KMS-11 (cell line): ENCODE data around the gene TARDBP.
"Not testable (repeated sequence)": the region's sequence is repeated elsewhere in the genome, so short reads cannot be mapped to it uniquely, and the experiment has no call there.

Source experiments
- H2AFZ ChIP-seq: fragments of 200-600 bp; sonication (generic); 2 replicates; pipeline ENCODE4 v1.6.1; 2016; ENCODE audit warnings: antibody characterized with exemption, mixed run types, low read depth
- H3K27ac ChIP-seq: fragments of 200-600 bp; sonication (generic); 2 replicates; pipeline ENCODE4 v1.6.1; 2016; ENCODE audit warnings: mild to moderate bottlenecking, mixed run types
- H3K27me3 ChIP-seq: fragments of 200-600 bp; sonication (generic); 2 replicates; pipeline ENCODE4 v1.6.1; 2017; ENCODE audit warnings: mild to moderate bottlenecking, low read depth, mixed run types, moderate library complexity; ENCODE audit not compliant: insufficient read depth
- H3K36me3 ChIP-seq: fragments of 200-600 bp; sonication (generic); 2 replicates; pipeline ENCODE4 v1.6.1; 2017; ENCODE audit warnings: mild to moderate bottlenecking, mixed run types; ENCODE audit not compliant: insufficient read depth
- H3K4me1 ChIP-seq: fragments of 200-600 bp; sonication (generic); 2 replicates; pipeline ENCODE4 v1.6.1; 2016; ENCODE audit warnings: mild to moderate bottlenecking, low read depth, mixed run types; ENCODE audit not compliant: poor library complexity, severe bottlenecking
- H3K4me2 ChIP-seq: fragments of 200-600 bp; sonication (generic); 2 replicates; pipeline ENCODE4 v1.7.0; 2016; ENCODE audit warnings: mild to moderate bottlenecking, mixed run types
- H3K4me3 ChIP-seq: fragments of 200-600 bp; sonication (generic); IDR thresholded peaks from 2 replicates; pipeline ENCODE4 v1.6.1; 2017; ENCODE audit warnings: low read depth, low read length, mixed read lengths; ENCODE audit not compliant: insufficient read depth
- H3K79me2 ChIP-seq: fragments of 200-600 bp; sonication (generic); 2 replicates; pipeline ENCODE4 v1.6.1; 2016; ENCODE audit warnings: low read depth, mixed run types; ENCODE audit not compliant: insufficient read depth
- H3K9ac ChIP-seq: fragments of 200-600 bp; sonication (generic); 2 replicates; pipeline ENCODE4 v1.6.1; 2016; ENCODE audit warnings: mild to moderate bottlenecking, mixed run types
- H4K20me1 ChIP-seq: fragments of 200-600 bp; sonication (generic); 2 replicates; pipeline ENCODE4 v1.6.1; 2016; ENCODE audit warnings: mild to moderate bottlenecking, mixed run types; ENCODE audit not compliant: insufficient read depth
- CTCF ChIP-seq: fragments of 200-600 bp; sonication (generic); conservative IDR thresholded peaks from 2 replicates; pipeline ENCODE4 v1.6.1; 2017; ENCODE audit warnings: low read depth, mild to moderate bottlenecking, antibody characterized with exemption, low read length, moderate library complexity, mixed read lengths

TARDBP gene

DNA sequence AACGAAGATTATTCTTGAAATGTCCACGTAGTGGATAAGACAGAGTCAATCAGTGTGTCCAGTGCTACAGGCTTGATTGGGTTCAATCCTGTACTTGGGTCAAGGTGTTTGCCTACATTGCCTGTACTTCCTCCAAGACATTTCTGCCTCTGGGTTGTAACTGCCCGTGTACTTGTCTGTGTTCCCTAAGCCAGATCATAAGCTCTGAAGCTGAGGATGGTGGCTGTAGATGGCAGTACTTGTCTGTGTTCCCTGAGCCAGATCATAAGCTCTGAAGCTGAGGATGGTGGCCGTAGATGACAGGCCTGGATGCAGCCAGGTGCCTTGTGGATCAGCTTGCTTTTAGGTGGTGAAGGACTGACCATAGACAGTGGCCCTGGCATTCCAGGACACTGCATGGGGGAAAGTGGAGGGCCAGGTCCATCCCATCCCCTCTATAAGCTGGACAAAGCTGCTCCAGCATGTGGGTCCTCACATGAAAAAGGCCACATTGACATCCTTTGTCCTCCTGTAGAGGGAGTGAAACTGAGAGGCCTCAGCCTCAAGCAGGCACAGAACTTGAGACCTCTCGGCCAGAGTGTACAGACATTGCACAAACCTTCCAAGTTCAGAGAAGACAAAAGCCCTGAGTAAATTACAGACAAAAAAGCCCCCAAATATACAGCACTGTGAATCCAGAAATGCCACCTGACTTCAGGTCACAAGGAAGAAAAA, 49.4 kb downstream of the TARDBP start:
- Histone ChIP-seq H3K27me3 (no peaks in the 10 kb centered on the region), H3K9ac (peak overlapping the region; percentile 80; the same call in 1 of the 2 replicates), H3K79me2 (peaks cover 40% of the 10 kb centered on the region), H3K4me3 (no peak overlapping the region), H4K20me1 (no peaks in the 10 kb centered on the region), H3K4me2 (peak overlapping the region; percentile 61), H3K36me3 (peaks cover 12% of the 10 kb centered on the region; the same call in 1 of the 2 replicates), H2AFZ (no peak overlapping the region), H3K27ac (peak overlapping the region; percentile 56), H3K4me1 (peaks cover 46% of the 10 kb centered on the region)
- no peak for TF ChIP-seq CTCF

GRCh38 chr1:11062965-11063401, 50.5 kb downstream of the TARDBP start:
- TF ChIP-seq CTCF = no peak
- H3K9ac ChIP-seq = peak overlapping the region; percentile 35; the same call in 1 of the 2 replicates
- peaks cover 1% of the 10 kb centered on the region; the same call in 1 of the 2 replicates for H3K36me3 ChIP-seq

DNA sequence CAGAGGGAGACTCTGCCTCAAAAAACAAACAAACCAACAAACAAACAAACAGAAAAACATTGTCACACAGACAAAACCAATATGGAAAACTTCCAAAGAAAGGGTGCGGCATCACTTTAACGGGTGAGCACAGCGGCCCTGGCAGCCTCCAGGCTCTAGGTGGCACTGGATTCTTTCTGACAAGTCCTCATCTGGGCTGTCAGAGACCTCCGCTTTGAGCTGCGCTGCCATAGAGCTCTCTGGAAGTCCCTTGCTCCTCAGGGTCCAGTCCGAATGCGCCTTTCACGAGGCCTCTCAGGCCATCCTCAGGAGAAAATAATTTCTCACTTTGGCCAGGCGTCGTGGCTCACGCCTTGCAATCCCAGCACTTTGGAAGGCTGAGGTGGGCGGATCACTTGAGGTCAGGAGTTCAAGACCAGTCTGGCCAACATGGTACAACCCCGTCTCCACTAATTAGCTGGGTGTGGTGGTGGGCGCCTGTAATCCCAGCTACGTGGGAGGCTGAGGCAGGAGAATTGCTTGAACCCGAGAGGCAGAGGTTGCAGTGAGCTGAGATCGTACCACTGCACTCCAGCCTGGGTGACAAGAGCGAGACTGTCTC, 51.6 kb downstream of the TARDBP start:
- H3K9ac ChIP-seq, H4K20me1 ChIP-seq, H2AFZ ChIP-seq, H3K4me3 ChIP-seq, H3K36me3 ChIP-seq, H3K27me3 ChIP-seq: not testable (repeated sequence)
- peak overlapping the region; percentile 56; the same call in 1 of the 2 replicates for H3K27ac ChIP-seq
- peak overlapping the region; percentile 25; the same call in 1 of the 2 replicates for H3K4me2 ChIP-seq
- peaks cover 35% of the 10 kb centered on the region for H3K4me1 ChIP-seq
- H3K79me2 ChIP-seq = peaks cover 25% of the 10 kb centered on the region; the same call in 1 of the 2 replicates

More at GRCh38 chr1:11062965-11063401, 50.5 kb downstream of the TARDBP start:
- Histone ChIP-seq H3K27me3 (no peaks in the 10 kb centered on the region), H3K27ac (peak overlapping the region; percentile 56), H3K4me2 (peak overlapping the region; percentile 61), H4K20me1 (no peaks in the 10 kb centered on the region), H3K4me3 (no peak overlapping the region), H3K79me2 (peaks cover 36% of the 10 kb centered on the region), H3K4me1 (peaks cover 41% of the 10 kb centered on the region), H2AFZ (no peak overlapping the region)

GRCh38 chr1:11064942-11065341, 52.5 kb downstream of the TARDBP start:
- H4K20me1 ChIP-seq = no peaks in the 10 kb centered on the region
- no peak for TF ChIP-seq CTCF
- H3K36me3 ChIP-seq = peaks cover 2% of the 10 kb centered on the region; the same call in 1 of the 2 replicates

More at GRCh38 chr1:11064942-11065341, 52.5 kb downstream of the TARDBP start:
- no peak overlapping the region for H3K9ac ChIP-seq
- H3K27me3 ChIP-seq = no peaks in the 10 kb centered on the region
- H3K79me2 ChIP-seq = peaks cover 19% of the 10 kb centered on the region; the same call in 1 of the 2 replicates
- H3K27ac ChIP-seq = no peak overlapping the region
- no peak overlapping the region for H3K4me3 ChIP-seq
- no peak overlapping the region for H3K4me2 ChIP-seq
- no peak overlapping the region for H2AFZ ChIP-seq
- peaks cover 35% of the 10 kb centered on the region for H3K4me1 ChIP-seq
